HG03439 (cell line): ENCODE measurements around the gene CHRD.
A peak's percentile ranks its signal among the peaks of the same experiment; 100 is the strongest.

ENCODE experiments used
- ATAC-seq: cut with Tn5 transposase; IDR thresholded peaks from one replicate; pipeline ENCODE4 v1.9.1; 2021; ENCODE audit warnings: mild to moderate bottlenecking, moderate library complexity; ENCODE audit not compliant: unreplicated experiment

Gene CHRD

DNA sequence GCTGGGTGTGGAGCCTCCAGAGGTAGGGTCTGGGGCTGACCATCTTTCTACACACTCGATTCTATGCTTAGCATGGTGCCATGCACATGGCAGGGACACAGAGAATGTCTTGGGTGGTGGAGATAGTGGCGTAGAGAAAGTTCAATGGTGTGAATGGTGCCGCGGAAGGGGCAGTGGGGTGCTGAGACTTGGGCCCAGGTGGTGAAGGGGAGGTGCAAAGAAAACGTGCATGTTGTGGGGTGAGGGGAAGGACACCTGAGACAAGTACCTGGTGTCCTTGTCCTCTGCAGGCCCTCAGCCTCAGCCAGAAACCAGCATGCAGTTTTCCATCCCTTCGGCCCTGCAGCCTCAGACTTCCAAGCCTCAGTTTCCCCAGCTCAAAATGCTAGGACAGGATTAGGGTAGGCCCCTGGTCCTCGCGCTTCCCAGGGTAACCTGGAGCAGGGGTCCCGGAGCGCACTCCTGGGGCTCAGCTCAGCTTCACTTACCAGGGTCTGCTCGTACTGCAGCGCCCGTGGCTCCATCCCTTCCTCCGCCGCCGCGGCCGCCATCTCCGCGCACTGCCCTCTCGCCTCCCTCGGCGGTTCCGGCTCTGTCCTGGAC is 18.8 kb upstream of the CHRD start:
- ATAC-seq = no peak

DNA sequence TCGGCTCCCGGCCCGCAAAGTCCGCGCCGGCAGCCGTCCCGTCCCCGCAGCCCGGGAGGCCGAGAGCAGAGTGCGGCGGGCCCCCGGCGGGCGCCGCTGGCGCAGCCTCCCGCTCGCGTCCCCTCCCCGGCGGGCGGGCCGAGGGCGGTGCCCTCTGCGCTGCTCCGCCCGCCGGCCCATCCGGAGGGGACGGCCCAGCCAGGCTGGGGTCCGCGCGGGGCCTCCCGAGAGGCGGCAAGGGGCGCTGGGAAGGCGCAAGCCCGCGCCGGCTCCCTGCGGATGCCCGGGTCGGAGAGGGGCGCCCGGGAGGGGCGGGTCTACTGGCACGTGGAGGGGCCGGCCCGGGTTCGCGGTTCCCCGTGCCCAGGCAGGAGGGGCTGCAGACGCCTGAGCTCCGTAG is 18.3 kb upstream of the CHRD start, which contains the start of the genes CLCN2 and POLR2H:
Gene CLCN2 (minus strand): TSS at position 74 of the 400 bp plus-strand sequence. CDS start 126 bp downstream, outside the sequence.
Gene POLR2H (plus strand): TSS at position 179 of the 400 bp plus-strand sequence. CDS start 1,783 bp downstream, outside the sequence.
- ATAC-seq = no peak

DNA sequence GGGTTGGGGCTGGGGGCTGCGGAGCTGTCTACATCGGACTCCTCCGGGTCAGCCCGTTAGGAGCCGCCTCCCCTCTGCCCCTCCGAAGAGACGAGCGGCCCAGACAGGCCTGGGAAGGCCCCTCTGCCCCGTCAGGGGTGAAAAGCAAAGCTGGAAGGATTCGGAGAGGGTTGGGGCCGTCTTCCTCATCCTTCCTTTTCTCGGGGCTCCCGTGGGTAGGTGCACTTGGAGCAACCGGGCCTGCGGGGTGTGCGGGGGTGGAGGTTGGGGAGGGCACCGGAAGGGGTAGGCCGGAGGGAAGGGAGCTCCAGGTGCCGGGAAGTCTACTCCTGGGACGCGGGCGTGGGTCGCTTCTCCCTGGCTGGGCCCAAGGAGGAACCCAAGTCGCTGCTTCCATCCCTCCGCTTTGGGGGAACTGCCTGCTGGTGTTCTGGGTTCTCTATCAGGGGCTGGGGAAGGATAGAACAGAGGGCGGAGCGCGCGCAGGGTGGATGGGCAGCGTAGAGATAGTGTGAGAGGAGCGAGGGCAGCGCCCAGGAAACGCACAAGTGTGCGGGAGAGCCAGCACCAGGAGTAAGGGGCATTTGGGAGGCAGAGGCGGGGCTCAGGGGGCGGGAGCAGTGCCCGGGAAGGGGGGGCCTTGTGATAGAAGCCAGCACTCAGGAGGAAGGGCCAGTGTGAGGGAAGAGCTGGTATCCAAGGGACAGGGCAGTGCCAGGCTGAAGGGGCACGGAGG is 17.8 kb upstream of the CHRD start:
- no peak for ATAC-seq

DNA sequence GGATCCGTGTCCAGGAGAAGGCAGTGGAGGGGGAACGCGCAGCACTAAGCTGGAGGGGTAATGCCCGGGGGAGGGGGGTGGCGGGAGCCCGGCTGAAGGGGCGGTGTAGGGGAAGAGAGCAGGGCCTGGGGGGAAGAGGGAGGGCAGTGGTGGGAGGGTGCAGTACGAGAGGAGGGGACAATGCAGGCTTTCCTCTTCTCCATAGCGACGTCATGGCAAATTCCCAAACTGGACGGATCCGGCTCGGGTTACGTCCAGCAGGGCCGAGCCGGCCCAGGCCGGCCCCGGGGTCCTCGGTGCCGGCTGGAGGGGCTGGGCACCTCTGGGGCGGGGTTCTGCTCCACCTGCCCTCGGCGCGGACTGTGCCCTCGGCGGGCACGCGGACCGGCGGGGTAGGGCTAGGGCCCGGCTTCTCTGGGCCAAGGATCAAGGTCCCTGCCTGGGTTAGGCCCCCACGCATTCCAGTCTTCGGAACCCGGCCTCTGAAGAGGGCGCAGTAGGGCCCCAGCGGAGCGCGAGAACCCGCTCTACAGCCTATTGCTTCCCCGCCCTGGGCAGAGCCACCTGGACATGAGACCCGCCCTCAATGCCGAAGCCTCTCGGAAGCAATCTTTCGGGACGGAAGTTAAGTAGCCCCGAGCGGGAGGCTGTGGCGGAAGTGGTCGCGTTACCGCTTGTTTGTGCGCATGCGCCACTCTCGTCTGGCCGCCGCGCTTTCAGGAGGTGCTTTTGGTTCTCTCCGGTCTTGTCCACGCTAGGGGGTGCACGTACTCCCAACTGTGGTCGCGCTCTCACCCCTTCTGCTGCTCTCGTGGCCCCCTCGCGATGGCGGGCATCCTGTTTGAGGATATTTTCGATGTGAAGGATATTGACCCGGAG is 16.9 kb upstream of the CHRD start:
- peak; percentile 88 for ATAC-seq

DNA sequence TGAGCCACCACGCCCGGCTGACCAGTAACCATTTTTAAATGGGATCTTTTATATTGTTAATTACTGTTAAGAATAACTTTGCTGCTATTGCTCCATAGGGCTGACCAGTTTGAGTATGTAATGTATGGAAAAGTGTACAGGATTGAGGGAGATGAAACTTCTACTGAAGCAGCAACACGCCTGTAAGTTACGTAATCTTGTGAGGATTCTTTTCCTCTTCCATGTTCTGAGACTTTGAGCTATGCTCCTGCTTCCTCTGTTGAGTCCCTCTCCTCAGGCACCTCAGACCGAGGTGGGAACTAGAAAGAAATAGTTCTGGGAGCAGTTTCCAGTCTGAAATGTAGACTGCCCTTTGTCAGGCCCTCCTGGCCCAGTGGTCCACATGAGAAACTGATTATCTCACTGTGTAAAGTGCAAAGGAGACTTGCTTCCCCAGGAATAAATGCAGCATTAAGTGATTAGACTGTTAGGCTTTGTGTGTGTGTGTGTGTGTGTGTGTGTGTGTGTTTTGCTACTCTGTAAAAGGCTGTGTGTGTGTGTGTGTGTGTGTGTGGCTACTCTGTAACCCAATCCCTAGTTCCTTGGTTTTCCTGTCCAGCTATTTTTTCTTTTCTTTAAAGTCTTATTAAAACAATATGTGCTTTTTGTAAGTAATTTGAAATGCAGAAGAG is 13.1 kb upstream of the CHRD start:
- ATAC-seq = no peak

DNA sequence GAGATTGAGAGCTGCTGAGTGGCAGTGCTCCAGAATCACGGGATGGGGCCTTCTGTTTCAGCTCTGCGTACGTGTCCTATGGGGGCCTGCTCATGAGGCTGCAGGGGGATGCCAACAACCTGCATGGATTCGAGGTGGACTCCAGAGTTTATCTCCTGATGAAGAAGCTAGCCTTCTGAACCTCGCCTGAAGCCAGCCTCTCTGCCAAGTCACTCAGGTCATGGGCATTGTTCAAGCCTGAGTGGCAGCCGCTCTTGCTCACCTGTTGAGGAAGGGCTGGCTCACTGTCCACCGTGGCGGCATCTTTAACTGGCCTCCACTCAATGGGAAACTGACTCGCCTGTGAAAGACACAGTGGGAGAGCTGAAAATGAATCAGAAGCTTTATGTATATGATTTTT is 11.7 kb upstream of the CHRD start:
- no peak for ATAC-seq

DNA sequence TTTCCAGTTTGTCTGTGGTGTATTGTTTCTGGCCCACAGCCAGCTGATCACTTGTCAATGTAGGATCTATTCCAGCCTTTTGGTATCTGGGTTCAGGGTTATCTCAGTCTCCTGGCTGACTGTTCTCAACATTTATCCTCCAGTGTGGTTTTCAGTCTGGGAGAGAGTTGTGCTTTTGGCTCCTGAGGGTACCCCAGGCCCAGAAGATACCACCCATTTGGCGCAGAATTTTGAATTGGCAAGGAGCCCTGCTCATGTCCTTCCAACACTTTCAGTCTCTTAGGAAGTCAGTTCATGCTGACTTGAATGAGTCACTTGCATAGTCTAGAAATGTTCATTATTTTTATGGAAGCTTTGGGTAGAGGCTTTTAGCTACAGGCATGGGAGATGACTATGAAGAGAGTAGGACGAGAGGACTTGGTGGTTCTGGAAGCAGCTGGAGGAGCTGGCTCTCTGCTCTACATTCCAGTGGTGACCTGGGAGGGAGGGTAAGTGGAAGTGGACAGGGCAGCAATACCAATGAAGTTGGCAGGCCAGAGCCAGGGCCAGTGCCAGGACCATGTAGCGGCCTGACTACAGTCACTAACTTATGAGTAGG is 11.2 kb upstream of the CHRD start:
- no peak for ATAC-seq

DNA sequence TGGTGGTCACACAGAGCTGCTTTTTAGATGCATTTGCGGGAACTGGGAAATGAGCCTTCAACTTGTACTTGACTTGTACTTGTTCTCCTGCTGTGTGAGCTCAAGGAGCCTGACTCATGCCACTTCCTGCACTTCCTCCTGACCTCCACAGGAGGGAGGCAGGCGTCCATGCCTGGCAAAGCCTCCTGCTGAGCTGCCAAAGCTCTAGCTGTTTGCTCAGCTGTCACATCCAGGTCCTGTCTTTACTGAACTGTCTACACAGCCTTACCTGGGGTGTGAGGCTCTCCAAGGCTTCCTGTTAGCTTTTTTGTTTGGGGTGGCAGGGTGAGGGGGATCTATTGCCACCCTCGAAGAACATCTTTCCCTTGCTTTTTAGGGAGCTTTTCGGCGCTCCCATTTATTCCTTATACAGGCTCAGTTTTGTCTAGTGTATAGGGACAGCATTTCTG is 8.3 kb upstream of the CHRD start:
- peak; percentile 58 for ATAC-seq

DNA sequence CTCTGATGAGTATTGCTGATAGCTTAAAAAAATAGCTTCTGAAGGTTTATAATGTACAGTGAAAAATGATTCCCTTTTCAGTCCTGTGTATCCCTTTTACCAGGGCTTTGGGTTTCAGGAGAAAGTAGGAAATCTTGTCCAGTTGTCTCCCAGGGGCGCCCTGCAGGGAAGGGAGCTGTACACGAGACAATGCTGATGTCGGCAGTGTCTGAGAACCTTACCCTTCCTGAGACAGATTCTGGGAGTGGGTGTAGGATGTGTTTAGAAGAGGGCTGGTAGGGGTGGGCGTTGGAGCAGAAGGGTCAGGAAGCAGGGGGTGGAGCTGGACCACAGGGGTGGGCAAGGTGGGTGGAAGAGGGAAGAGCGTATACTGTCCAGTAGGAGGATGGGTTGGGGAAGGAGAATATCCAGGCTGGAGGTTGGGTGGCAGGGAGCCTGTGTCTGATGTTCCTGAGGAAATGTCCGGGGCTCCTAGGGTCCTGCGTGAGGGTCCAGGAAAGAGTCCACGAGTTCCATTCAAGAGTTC is 7.5 kb upstream of the CHRD start:
- ATAC-seq = no peak

DNA sequence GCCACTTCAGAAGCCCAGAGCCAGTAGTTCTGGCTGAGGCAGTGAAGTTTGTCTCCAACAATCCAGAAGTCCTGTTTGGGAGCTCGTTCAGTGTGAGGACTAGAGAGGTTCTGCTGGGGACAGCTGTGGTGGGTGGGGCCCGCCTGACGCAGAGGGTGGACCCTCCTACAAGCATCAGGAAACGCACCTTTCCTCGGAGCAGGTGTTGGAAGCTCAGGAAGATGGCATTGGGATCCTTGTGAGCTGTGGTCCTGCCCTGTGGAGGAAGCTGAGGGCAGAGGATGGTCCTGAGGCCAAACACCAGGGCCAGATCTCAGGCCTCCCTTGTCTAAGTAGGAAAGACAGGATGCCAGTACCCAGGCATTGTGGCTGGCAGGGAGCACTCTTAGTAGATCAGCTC is 6.9 kb upstream of the CHRD start:
- no peak for ATAC-seq

DNA sequence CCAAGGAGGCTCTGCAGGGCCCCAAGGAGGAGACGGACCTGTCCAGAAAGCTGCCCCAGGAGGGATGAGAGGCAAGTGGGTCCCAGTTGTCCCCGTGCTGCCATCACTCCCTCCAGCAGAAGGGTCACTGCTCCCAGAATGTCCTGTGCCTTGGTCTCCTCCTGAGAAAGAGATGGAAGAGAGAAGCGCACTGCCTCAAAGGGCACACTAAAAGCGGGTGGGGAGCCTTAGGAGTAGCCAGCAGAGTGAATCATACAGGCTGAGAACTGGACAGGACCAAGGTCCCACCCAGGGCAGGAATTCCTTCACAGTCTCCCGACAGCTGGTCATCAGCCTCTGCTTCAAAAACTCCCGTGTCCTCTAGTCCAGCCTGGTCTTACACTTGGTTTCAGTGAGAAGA is 6.4 kb upstream of the CHRD start:
- no peak for ATAC-seq

DNA sequence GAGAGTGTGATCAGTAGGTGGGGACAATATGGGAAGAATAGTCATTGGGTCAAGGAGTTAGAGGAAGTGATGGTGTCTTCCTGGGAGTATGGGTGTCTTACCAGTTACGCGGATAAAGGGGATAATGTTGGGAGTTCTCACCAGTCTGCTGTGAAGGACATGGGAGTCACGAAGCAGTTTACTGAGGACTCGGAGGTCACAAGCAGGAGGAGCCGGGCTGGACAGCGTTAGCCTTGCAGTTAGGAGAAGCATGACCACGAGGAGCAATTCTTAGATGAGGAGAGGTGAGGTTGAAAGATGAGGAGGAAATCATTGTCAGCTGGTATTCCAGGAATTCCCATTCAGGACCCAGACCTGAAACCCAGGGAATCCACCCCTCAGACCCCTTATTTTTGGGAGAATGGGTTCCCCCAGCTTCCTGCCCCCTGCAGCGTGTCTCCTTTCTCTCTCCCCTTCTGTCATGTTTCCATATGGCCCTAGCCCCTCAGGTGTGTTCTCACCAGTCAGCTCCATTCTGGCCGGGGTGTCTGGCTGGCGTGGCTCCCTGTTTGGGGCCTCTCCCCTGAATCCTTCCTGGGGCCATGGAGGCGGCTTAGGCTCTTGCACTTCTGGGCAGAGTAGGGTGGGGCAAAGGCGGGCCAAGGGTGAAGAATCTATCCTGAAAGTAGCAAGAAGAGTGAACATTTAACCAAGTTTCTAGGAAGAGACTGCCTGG is 4.0 kb upstream of the CHRD start:
- ATAC-seq = no peak

DNA sequence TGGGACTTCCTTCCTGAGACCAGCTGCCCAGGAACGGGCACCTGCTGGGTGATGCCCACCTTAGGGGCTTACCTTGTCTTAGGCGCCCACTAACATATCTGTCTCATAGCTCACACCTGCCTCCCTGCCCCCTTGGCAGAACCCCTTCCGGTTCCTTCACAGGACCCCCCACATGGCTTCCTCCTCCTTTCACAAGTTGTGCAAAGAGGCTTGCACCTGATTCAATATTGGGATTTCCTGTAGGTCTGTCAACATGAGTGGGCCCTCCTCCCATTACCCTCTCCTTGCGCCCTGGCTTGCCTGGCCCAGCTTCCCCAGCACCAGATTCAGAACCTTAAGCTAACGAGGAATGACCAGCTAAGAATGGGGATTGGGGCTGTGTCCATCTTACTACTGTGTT is 2.5 kb upstream of the CHRD start:
- ATAC-seq = no peak

DNA sequence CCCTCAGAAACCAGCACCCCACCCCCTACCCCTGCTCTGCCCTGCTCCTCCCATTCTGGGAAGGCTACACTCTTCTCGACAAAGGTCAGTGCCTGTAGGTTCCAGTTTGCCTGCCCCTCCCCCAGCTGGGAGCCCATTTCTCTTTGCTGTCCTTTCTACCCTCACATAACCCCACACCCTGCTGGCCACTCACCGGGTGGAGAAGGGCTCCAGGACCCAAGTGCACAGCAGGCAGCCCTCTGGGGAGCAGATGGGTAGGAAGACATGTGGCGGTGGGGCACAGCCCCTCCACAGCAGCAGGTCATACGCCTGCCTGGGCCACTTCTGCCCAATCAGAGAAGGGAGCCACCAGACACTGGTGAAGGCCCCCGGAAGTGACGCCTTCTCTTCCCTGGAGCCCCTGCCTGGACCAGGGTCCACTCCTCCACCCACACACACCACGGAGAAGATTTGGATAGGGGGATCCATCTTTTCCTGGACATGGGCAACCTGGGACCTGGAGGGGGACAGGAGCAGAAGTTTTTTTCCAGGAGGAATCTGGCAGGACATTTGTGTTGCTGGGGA is 1.9 kb upstream of the CHRD start, which contains the start of gene THPO:
Gene THPO (minus strand): TSS at position 326 of the 564 bp plus-strand sequence. CDS start 1,948 bp downstream, outside the sequence.
- ATAC-seq = no peak

DNA sequence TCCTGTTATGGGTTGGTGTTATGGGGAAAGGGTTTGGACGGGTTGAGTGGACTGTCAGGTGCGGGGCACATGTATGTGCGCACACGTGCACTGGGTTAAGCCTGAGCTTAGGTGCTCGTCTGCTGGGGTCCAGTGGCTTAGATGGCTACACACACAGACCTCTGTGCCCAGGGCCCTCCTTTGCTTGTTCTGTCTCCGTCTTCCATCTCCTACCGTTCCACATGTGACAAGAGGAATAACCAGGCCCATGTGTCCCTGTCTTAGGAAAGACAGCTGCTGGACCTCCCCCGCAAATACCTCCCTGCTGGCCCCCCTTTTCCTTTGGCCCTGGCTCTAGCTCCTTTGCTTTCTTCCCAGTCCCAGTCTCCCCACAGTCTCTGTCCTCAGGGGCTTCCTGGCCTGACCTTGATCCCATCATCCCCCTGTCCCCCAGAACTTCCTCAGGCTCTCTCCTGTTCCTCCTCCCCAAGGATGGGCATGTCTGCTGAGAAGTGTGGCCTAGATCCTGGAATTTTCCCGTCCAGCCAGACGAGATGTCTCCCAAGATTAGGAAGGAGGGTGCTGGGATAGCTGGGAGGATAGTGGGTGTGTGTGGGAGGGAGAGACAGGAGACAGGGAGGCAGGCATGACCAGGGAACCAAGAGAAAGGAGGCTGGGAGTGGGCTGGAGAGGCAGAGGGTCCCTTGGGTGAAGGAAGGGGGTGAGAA is 1.1 kb upstream of the CHRD start:
- no peak for ATAC-seq

DNA sequence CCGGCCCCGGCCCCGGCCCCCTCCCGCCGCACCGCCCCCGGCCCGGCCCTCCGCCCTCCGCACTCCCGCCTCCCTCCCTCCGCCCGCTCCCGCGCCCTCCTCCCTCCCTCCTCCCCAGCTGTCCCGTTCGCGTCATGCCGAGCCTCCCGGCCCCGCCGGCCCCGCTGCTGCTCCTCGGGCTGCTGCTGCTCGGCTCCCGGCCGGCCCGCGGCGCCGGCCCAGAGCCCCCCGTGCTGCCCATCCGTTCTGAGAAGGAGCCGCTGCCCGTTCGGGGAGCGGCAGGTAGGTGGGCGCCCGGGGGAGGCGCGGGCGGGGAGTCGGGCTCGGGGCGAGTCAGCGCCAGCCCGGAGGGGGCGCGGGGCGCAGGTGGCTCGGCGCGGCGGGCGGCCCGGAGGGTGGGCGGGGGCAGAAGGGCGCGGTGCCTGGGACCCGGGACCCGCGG is 352 bp downstream of the CHRD start:
- no peak for ATAC-seq

DNA sequence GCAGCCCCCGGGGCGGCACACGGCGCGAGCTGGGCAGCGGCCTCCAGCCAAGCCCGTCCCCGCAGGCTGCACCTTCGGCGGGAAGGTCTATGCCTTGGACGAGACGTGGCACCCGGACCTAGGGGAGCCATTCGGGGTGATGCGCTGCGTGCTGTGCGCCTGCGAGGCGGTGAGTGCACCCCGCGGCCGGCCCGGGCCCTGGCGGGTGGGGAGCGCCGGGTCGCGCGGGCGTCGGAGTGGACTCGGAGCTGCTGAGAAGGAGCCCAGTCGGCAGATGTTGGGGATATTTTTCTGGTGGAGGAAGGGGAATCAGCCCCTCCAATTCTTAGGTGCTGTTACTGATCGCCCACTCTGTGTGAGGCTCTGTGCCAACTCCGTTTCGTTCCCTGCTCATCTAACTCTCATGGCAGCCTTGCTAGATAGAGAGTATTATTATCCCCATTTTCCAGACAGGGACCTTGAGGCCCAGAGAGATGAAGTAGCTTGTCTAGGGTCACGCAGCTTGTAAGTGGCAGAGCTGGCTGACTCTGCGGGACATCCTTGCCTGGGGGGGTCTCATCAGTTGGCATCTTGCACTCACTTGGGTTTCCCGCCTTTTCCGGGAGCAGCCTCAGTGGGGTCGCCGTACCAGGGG is 890 bp downstream of the CHRD start:
- no peak for ATAC-seq
